Mucosa of gallbladder (tissue), 1 donor: ENCODE data around the gene AFP. TPM values are rescaled to one million over a fixed set of nuclear protein-coding genes. Genes with fewer than 3 reads are reported as not detected.

Source experiments
- DNase-seq: peaks from one replicate; pipeline ENCODE4 v3.0.0-alpha.2; 2020; ENCODE audit warnings: low spot score
- total RNA-seq: library from RNA; stranded (reverse); gene quantifications from one replicate; pipeline ENCODE4 v1.2.1, GENCODE V29; 2021
- donor health status: DM: no; HTN: no; CAD: no.

AFP gene
- total RNA-seq, 1 donor from 2014 or later = 2.4 TPM

DNA sequence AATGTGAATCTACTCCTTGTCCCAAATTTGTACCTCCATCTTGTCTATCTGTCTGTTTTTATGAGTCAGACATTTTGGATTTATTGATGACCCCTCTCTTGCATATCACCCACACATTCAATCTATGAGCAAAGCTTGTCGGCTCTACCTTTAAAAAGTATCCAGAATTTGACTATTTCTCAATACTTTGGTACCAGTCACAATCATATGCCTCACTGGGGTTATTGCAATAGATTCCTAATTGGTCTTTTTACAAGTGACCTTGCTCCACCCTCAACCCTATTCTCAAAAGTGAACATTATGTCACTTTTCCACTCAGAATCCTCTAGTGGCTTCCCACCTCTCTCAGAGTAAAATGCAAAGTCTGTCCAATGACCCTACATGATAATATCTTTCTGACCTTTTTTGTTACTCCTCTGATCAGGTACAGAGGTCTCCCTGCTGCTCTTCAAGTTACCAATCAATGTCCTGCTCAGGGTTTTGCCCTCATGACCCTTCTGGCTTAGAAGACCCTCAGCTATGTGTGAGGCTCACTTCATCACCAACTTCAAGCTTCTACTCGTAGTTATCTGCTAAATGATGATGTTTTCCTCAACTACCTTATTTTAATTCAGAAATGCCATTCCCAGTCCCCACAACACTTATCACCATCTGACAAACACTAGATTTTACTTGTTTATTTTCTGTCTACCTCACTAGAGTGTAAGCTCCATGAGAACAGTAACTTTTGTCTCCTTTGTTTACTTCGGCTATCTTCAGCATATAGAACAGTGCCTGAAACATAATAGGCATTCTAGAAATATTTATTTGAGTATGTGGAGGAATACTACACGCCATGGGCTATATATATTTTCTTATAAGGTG lies 22.4 kb downstream of the AFP start:
- no peak for DNase-seq

DNA sequence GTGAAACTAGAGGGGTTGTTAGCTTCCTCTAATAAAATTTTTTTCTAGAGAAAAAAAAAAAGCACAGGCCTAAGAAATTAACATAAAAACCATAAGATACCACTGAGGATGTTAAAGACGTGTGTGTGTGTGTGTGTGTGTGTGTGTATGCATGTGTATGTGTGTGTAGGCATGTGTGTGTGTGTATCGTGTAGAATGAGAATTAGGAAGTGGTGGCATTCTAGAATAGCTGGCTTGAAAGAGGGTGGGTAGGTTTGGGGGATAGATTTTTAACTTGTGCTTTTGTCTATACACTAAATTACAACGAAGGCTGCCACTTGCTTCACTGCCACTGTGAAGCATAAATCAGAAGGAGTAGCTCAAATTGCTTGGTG lies 23.0 kb downstream of the AFP start:
- DNase-seq = no peak

DNA sequence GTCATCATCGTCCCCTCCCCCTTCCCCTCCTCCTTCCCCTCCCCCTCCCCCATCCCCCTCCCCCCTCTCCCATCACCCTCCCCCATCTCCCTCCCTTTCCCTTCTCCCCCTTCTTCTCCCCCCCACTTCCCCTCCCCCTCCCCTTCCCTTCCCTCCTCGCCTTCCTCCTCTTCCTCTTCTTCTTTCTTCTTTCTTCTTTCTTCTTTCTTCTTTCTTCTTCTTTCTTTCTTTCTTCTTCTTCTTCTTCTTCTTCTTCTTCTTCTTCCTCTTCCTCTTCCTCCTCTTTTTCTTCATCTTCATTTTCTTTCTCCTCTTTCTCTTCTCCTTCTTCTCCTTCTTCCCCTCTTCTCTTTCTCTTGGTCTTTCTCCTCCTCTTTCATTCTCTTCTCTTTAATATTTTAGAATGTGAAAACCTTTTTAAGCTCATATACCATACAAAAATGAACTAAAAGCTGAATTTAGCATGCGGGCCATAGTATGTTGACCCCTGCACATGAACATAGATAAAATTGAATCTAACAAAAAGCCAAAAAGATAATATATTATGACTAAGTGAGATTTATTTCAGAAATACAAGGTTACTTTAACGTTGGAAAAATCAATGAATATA lies 25.0 kb downstream of the AFP start:
- no peak for DNase-seq

DNA sequence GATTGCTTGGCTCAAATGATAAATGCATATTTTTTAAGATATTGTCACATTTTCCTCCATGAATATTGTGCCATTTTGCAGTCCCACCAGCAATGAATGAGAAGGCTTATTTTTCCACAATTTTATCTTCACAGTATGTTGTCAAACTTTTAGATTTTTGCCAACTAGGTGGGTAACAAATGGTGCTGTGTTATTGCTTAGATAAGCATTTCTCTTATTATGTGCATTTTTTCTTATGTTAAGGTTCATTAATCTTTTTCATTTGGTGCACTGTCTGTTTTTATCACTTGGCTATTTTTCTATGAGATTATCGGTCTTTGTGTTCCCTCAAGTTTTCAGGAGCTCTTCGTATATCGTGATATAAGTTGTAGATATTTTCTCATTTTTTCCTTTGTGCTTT lies 32.1 kb downstream of the AFP start:
- no peak for DNase-seq

DNA sequence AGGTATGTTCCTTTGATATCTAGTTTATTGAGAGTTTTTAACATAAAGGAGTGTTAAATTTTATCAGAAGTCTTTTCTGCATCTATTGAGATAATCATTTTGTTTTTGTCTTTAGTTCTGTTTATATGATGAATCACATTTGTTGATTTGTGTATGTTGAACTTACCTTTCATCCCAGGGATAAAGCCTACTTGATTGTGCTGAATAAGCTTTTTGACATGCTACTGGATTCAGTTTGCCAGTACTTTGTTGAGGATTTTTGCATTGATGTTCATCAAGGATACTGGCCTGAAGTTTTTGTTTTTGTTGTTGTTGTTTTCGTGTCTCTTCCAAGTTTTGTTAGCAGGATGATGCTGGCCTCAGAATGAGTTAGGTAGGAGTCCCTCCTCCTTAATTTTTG lies 34.7 kb downstream of the AFP start:
- DNase-seq = no peak

DNA sequence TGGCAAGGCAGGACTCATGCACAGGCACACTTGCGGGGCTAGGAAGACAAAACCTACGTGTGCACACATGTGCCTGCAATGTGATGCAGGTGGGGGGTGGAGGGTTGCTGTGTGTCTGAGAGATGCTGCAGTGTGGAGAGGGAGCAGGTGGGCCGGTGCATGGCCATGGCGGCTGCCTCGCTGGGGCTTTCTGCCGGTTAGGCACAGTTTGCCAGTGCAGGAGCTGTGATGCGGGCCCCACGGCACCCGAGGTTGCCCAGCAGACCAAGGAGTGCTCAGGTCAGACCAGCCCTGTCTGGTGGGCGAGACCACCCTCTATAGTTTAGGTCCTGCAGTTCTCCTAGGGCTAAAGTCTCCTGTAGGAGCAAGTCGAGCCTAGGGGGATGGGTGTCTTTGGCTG lies 41.2 kb downstream of the AFP start:
- no peak for DNase-seq

DNA sequence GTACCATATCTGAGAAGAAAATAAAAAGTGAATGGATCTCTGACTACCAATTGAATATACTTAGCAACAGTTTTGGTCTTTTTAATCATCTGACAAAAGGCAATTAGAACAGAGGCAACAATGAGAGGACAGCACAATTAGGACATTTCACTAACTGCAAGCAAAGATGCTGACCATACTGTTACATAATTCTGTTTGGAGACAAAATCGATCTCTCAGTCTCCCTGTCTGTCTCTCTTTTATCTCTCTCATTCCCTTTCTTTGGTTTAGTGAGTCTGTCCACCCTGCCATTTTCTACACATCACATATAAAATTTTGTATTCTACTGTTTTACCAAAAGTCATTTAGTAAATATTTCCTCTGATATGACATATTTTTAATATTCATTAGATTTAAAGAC lies 43.3 kb downstream of the AFP start:
- no peak for DNase-seq

DNA sequence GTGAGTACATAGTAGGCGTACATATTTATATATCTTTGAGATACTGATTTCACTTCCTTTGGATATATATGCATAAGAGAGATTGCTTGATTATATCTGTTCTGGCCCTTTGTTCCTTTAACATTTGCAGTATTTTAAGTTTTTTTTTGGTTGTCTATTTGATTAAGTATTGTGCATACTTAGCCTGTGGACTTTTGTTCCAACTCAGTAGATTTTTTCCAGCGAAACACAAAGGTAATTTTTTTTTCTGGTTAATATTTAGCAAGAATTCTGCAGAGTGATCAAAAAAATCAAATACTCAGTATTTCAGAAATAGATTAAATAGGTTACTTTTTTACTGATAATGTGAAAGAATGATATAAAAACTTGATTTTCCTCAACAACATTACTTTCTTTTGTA lies 45.3 kb downstream of the AFP start, which contains the start of gene AFM:
Gene AFM (plus strand): TSS at position 388 of the 400 bp plus-strand sequence. CDS start 31 bp downstream, outside the sequence.
- no peak for DNase-seq

DNA sequence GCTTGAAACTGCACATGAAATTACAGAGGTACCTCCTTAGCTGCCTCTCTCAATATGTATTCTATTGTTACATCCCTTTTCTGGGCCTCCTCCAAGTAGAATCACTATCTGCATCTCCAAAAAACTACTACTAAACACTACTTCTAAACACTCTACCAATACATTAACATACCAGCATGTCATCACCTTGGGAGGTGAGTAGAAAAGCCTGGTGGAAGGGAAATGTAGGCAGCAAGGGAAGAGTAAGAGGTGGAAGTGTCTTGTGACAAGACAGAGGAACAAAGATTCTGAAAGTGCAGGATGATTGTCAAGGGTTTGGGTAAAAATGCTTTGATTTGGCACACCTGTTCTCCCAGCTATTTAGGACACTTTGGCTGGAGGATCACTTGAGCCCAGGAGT lies 49.1 kb downstream of the AFP start:
- DNase-seq = no peak

DNA sequence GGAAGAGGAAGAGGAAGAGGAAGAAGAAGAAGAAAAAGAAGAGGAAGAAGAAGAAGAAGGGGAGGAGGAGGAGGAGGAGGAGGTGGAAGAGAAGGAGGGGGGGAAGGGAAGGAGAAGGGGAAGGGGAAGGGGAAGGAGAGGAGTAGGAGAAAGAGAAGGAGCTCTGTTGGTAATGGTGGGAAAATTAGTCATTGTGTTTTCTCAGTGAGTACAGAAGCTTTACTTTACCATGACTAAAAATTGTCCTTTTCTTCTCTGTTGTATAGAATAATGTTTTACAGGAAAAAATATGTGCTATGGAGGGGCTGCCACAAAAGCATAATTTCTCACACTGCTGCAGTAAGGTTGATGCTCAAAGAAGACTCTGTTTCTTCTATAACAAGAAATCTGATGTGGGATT lies 49.6 kb downstream of the AFP start:
- DNase-seq = no peak

DNA sequence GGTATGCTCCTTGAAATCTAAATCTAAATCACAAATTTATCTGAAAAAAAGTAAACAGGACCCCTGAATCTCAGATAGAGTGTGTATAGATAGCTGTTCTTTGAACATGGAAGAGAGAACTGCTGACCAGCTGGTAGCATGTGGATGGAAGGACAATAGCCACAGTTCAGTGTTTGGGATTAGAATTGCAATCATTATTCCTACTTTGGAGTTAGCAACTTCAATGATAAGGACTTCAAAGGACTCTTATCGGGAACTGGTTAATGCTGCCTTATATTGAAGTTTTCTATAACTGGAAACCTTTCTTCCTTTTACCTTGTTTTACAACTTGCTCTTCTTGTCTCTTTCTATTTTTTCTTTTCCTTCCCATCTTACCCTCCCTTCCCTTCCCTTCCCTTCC lies 50.5 kb downstream of the AFP start:
- no peak for DNase-seq

DNA sequence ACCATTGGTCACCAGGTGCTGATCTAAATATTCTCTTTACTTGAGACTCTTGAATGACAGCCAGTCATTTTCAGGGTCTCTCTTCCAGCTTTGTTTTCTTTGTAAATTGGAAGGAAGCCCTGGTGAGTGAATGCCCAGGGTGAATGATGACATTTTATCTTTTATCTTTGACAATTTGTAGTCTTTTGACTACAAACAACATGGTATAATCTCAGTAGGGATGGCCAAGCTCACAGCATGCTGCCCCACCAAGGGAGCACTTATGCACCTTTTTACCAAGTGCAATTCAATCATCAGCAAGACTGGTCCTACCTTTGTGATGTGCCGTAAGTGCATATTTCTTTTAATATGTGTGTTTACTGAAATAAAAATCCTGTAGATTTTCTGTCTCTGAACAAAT lies 51.2 kb downstream of the AFP start:
- DNase-seq = no peak

DNA sequence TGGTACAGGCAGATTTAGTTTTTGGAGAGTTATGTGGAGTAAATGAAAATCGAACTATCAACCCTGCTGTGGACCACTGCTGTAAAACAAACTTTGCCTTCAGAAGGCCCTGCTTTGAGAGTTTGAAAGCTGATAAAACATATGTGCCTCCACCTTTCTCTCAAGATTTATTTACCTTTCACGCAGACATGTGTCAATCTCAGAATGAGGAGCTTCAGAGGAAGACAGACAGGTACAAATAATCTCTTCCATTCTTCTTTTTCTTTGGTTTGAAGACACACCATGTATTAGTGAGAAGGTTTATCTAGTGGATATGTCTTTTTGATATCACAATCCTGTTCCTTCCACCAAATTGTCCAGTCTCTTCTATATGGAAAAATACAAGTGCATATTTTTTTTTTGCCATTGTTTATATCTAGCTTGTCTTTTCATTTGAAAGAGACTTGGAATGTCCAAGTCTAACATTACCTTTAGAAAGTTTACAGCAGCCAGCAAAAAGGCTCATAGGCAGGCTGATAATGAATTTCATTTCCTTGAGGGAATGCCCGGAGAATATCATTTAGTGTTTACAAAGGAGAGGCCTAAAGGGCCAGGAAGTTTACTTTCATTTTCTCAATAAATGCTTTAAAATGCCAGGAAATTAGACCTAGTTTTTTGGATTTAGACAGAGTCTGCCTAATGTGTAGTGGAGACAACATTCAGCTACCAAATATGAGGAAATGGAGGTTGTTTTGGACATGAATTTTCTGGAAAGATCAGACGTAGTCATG lies 64.2 kb downstream of the AFP start:
- no peak for DNase-seq

DNA sequence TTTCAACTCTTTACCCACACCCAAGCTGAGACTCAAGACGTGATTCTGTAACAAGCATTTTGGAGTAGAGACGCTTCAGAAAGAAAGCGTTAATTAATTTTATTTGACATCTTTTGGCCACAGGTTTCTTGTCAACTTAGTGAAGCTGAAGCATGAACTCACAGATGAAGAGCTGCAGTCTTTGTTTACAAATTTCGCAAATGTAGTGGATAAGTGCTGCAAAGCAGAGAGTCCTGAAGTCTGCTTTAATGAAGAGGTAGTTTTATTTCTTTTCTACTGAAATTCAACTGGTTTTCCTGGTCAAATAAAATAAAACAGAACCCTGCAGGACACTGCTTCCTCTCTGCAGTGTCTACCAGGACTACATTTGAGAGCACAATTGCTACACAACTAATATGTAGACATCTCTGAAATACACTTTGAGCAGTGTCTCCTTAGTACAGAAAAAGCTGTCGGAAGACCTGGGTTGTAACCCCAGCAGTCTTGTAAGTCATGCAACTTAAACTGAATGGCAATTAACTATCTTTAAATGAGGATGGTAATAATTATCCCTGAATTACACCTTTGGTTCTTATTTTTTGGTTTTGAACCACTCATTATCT lies 65.7 kb downstream of the AFP start:
- DNase-seq = no peak

DNA sequence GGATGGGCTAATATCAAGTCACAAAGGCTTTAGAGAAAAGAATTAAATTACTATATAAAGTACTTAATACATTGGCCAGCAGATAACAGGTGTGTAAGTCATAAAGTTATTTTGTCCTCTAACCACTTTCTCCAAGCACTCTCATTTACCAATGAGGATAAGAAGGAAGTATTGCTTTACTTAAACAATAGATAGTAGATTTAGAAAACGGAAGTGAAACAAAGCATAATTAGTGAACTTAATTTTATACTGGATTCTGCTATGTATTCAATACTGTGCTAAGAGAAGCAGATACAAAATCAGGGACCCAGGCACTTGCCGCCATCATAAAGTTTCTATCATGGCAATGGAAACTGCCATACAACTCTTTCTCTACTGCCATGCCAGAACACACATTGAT lies 69.5 kb downstream of the AFP start:
- no peak for DNase-seq

Other genes with a start within 250 kb of the AFP start
- 60.8 TPM for gene ANKRD17, start 177.4 kb upstream of the AFP start, total RNA-seq
- gene ALB, start 31.9 kb upstream of the AFP start, total RNA-seq = 83.2 TPM
- gene AFM, start 45.5 kb downstream of the AFP start, total RNA-seq = 0.35 TPM
- gene RASSF6, start 184.2 kb downstream of the AFP start, total RNA-seq = 20.1 TPM